GM03348 (cell line): ENCODE measurements around the gene DSC3.
A peak's percentile ranks its signal among the peaks of the same experiment; 100 is the strongest.

ENCODE experiments used
- DNase-seq: peaks from one replicate; pipeline ENCODE4 v3.0.0; 2012; ENCODE audit warnings: low spot score

DSC3 gene

DNA sequence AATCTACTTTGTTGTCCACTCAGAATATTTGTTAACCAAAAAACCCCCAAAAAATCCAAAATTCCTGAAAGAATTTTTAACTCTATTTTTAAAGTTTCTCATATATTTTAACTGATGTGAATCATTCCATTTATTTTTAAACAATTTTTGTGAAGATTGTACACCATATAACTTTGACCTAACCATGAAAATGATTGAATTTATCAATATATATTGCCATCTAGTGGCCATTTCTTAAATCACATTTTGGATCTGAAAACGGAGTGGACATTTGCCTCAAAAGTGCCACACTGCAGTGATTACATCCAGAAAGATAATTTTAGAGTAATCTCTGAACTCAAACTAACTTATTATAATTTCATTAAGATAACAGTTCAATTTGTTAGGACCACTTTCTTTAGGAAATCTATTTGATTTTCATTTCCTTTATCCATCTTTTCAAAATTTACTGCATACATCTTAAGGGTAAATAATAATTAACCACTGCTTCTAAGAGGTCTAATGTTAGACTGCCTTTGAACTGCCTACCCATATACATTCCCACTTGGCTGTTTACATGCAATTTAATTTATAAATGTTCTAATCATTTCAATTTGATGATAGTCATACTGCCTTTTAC is 71.1 kb downstream of the DSC3 start:
- DNase-seq, result peak; percentile 38

DNA sequence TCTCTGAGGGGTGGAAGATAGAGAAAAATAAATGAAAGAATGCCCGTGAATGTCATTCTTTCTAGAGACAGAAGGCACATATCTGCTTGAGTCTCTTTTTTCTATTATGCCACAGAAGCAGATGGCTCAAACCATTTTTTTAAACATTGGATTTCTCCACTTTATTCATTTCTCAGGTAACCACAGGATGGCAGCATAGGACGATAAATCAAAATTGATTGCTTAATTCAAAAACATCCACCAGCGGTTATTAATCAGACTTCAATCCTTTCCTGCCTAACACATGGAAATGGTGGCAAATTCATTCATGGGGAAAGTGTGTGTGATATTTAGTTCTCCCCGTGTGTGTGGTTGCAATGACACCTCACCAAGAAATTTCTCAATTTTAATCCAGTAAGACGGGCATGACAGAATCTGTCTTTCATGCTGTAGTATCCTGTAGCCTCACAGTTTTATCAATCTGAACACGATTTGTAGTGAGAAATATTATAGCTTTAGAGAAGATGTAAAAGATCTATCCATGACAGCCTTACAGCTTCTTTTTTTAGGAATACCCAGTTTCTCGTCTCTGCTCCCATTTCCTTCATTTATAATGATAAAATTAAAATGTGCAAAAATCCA is 72.2 kb downstream of the DSC3 start:
- DNase-seq, result no peak

GRCh38 chr18:30969670-30970170 is 72.8 kb downstream of the DSC3 start:
- no peak for DNase-seq

- DNase-seq, result no peak
Observed at GRCh38 chr18:30967701-30968100, 74.8 kb downstream of the DSC3 start.

DNA sequence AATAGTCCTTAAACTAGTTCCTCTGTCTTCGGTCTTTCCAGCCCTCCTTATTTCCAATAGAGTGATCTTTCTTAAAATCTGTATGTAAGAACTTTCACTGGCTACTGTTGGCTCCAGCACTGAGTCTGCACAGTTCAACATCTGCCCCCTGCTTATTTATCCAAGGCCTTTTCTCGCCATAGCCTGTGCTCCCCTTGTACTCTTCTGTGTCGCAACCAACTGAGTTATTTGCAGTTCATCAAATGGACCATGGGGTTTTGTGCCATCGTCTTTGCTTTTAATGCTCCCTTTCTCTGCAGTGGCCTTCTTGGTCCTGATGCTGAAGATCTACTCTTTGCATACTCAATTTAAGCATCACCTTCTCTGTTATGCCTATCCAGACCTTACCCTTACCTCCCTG is 77.3 kb downstream of the DSC3 start:
- no peak for DNase-seq

DNA sequence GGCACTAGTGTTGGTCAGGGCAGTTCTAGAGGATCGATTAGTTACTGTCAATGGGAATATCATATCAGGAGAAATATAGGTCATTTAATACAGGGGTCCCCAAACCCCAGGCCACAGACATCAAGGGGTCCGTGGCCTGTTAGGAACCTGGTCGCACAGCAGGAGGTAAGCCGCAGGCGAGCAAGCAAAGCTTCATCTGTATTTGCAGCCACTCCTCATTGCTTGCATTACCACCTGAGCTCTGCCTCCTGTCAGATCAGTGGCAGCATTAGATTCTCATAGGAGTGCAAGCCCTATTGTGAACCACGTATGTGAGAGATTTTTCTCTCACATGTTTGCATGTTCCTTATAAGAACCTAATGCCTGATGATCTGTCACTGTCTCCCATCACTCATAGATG is 81.9 kb downstream of the DSC3 start:
- DNase-seq, result no peak

- DNase-seq, result no peak
Observed at GRCh38 chr18:30957066-30957465, 85.5 kb downstream of the DSC3 start.

DNA sequence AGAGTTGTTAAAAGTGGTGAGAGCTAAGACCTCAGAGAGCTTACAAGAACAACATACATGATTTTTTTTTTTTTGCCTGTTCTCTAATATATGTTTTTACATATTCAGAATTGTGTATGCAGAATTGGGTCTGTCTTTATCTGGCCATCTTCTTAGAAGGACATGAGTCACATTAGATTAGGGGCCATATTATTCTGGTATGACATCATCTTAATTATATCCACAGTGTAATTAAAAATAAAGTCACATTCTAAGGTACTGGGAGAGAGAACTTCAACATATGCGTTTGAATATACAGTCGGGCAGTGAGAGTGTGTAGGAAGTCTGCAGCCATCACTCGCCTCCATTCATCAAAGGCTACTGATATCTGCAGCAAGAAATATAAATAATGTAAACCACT is 88.3 kb downstream of the DSC3 start:
- no peak for DNase-seq

DNA sequence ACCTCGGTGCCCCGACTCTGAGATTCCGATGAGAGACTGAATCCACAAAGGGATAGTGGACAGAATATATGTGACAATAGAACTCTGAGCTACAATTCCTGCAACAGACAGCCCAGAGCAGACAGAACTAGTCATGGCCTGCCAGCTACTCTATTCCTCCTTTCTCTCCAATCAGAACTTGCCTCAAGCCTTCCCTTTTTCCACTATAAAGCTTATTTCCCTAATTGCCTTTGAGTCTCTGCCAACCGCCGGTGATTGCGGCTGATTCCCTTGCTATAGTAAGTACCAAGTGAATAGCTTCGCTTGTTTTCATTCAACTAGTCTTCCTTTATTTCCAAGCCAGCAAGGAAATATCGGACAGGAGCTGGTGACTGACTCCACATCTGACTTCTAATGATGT is 96.8 kb downstream of the DSC3 start:
- DNase-seq, result no peak

DNA sequence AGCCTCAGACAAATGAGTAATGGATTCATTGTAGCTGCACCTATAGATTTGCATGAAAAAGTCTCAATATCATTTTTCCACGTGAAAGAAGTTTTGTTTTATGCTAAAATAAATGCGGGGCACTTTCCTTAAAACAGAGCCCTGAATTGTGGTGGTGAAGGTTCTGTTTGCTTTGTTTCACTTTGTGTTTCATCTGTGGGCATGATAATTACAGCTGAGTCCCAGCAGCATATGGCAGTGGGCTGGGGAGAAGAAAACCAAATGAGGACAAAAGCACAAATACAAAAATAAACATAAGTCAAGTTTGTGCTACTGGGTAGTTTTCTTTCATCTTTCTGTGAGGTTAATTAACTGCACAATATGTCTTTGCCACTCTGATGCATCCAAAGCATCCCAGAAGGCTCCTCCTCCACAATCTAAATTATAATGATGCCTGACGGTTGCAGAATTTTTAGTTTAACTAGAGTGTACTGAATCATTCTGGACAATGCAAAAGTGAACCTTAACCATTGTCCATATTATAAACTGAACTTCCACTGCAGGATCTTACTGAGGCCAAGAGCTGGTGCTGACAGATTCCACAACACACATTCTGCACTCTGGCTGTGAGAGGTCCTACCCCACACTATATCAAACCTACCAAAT is 97.6 kb downstream of the DSC3 start:
- no peak for DNase-seq

DNA sequence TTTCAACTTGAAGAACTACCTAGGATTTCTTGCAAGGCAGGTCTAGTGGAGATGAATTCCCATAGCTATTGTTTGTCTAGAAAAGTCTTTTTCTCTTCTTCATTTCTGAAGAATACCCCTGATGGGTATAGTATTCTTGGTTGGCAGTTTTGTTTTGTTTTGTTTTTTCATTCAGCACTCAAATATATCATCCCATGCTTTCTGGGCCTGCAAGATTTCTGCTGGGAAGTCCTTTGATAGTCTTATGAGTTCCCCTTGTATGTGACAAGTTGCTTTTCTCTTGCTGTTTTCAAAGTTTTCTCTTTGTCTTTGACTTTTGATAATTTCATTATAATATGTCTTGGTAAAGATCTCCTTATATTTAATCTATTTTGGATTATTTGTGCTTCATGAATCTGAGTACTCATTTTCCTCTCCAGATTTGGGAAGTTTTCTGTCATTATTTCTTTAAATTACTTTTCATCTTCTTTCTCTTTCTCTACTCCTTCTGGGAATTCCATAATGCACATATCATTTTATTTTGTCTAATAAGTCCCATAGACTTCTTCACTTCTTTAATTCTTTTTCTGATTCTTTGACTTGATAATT is 101.5 kb downstream of the DSC3 start:
- DNase-seq, result no peak
